OCI-LY7 (cell line): Measurements from ENCODE around the gene TCERG1L. TPM values are rescaled to one million over a fixed set of nuclear protein-coding genes. Genes with fewer than 3 reads are reported as not detected.

Experiments used
- BruUV-seq: library from RNA; stranded (reverse); fragments of 400-500 nt; replicated peaks from 2 replicates; lab custom pipeline; 2021; lab: Mats Ljungman, UMichigan
- CTCF ChIA-PET: fragments of 300-600 bp; sonication (Branson Sonifier 250); formaldehyde crosslinking; loops from one replicate; lab custom pipeline; 2022; ENCODE audit warnings: antibody characterized with exemption; ENCODE audit not compliant: unreplicated experiment; lab: Charles Lee
- POLR2A ChIA-PET: fragments of 300-600 bp; sonication (Branson Sonifier 250); formaldehyde crosslinking; loops from one replicate; lab custom pipeline; 2022; ENCODE audit warnings: antibody characterized with exemption; lab: Charles Lee
- DNase-seq: peaks from one replicate; pipeline ENCODE4 v3.0.0-alpha.2; 2015; ENCODE audit warnings: low spot score
- H2AFZ ChIP-seq: fragments of 200-600 bp; sonication (generic), shearing (Covaris generic); 2 replicates; pipeline ENCODE4 v1.6.1; 2014; ENCODE audit warnings: mild to moderate bottlenecking, antibody characterized with exemption, low read length, moderate library complexity
- H3K27ac ChIP-seq: fragments of 200-600 bp; sonication (generic); 2 replicates; pipeline ENCODE4 v1.5.1; 2014; ENCODE audit warnings: mixed run types, low read depth, mild to moderate bottlenecking, moderate library complexity, low read length, inconsistent platforms; ENCODE audit not compliant: poor library complexity, severe bottlenecking
- H3K36me3 ChIP-seq: fragments of 200-600 bp; sonication (generic); 2 replicates; pipeline ENCODE4 v1.6.1; 2014; ENCODE audit warnings: mild to moderate bottlenecking, antibody characterized with exemption, low read length, moderate library complexity, mixed read lengths; ENCODE audit not compliant: insufficient read depth
- H3K4me1 ChIP-seq: fragments of 200-600 bp; sonication (generic); 2 replicates; pipeline ENCODE4 v1.5.1; 2014; ENCODE audit warnings: mild to moderate bottlenecking, low read length; ENCODE audit not compliant: insufficient read depth, poor library complexity, severe bottlenecking
- H3K4me2 ChIP-seq: fragments of 200-600 bp; sonication (generic); 2 replicates; pipeline ENCODE4 v1.6.1; 2014; ENCODE audit warnings: mild to moderate bottlenecking, low read length
- H3K4me3 ChIP-seq: fragments of 200-600 bp; sonication (generic); 2 replicates; pipeline ENCODE4 v1.5.1; 2014; ENCODE audit warnings: mild to moderate bottlenecking, low read depth, low read length; ENCODE audit not compliant: poor library complexity, severe bottlenecking
- H3K79me2 ChIP-seq: fragments of 200-600 bp; sonication (generic); 2 replicates; pipeline ENCODE4 v1.6.1; 2016; ENCODE audit warnings: low read depth, mild to moderate bottlenecking, low read length, moderate library complexity, mixed read lengths; ENCODE audit not compliant: insufficient read depth
- H3K9me2 ChIP-seq: fragments of 200-600 bp; sonication (generic); 2 replicates; pipeline ENCODE4 v1.6.1; 2016; ENCODE audit warnings: mild to moderate bottlenecking, low read length, mixed read lengths; ENCODE audit not compliant: insufficient read depth
- H3K9me3 ChIP-seq: fragments of 200-600 bp; sonication (generic); 2 replicates; pipeline ENCODE4 v1.6.1; 2014; ENCODE audit warnings: mild to moderate bottlenecking, mixed run types, low read length, mixed read lengths
- H4K20me1 ChIP-seq: fragments of 200-600 bp; sonication (generic); 2 replicates; pipeline ENCODE4 v1.6.1; 2014; ENCODE audit warnings: mild to moderate bottlenecking, antibody characterized with exemption, low read length, moderate library complexity, mixed read lengths; ENCODE audit not compliant: insufficient read depth
- EZH2phosphoT487 ChIP-seq: fragments of 200-600 bp; sonication (generic); IDR thresholded peaks from 2 replicates; pipeline ENCODE4 v1.6.1; 2018; ENCODE audit warnings: low read depth, borderline replicate concordance, mild to moderate bottlenecking, mixed run types, antibody characterized with exemption, low read length, moderate library complexity, mixed read lengths
- intact Hi-C: fragments of 100-400 bp; cut with micrococcal nuclease; formaldehyde crosslinking; loops from one replicate; pipeline ENCODE4 v1.10.0; 2022; ENCODE audit not compliant: unreplicated experiment
- total RNA-seq, 2 experiments: library from RNA; depleted of rRNA in 1 of 2; stranded (reverse); fragments of >200 nt in 1 of 2; shearing (Covaris generic) in 1 of 2; gene quantifications; 2 replicates each; pipeline ENCODE4 v1.2.3, GENCODE V29; 2014 to 2022
- TF ChIP-seq, protein P1 (sequence below): fragments of 200-600 bp; sonication (generic); conservative IDR thresholded peaks from 2 replicates; pipeline ENCODE4 v1.5.1; 2014; ENCODE audit warnings: mild to moderate bottlenecking, antibody characterized with exemption, low read length, moderate library complexity, mixed read lengths

Gene TCERG1L
- total RNA-seq, 2 experiments from 2014 or later: not detected

DNA sequence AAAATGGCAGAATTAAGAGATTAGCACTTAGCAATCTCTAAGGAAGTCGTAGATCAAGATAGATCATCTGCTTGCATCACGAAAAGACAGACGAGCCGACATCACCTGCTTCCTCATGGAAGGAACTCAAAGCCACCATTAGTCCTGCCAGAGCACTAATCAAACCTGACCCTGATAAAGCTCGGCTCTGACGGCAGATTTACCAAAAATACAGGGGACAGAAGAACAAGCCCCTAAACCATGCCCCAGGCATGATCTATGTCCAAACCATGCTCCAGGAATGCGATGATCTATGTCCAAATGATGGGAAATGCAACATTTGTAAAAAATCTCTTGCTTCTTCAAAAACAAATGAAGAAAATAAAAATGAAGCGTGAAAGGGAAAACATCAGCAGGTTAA, 182.8 kb downstream of the TCERG1L start:
- DNase-seq: no peak
- no peaks in the 10 kb centered on the region for H3K36me3 ChIP-seq
- H3K27ac ChIP-seq: no peak overlapping the region
- H3K79me2 ChIP-seq: no peaks in the 10 kb centered on the region
- no TSS peak for BruUV-seq
- no peaks in the 10 kb centered on the region for H3K9me2 ChIP-seq
- no peak overlapping the region for H3K4me3 ChIP-seq
- no peak for TF ChIP-seq EZH2phosphoT487
- TF ChIP-seq, protein P1, sequence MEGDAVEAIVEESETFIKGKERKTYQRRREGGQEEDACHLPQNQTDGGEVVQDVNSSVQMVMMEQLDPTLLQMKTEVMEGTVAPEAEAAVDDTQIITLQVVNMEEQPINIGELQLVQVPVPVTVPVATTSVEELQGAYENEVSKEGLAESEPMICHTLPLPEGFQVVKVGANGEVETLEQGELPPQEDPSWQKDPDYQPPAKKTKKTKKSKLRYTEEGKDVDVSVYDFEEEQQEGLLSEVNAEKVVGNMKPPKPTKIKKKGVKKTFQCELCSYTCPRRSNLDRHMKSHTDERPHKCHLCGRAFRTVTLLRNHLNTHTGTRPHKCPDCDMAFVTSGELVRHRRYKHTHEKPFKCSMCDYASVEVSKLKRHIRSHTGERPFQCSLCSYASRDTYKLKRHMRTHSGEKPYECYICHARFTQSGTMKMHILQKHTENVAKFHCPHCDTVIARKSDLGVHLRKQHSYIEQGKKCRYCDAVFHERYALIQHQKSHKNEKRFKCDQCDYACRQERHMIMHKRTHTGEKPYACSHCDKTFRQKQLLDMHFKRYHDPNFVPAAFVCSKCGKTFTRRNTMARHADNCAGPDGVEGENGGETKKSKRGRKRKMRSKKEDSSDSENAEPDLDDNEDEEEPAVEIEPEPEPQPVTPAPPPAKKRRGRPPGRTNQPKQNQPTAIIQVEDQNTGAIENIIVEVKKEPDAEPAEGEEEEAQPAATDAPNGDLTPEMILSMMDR: no peak
- no peak overlapping the region for H2AFZ ChIP-seq
- intact Hi-C loops: no loop called here
- H3K4me1 ChIP-seq: no peaks in the 10 kb centered on the region
- ChIA-PET CTCF (no interaction called here), POLR2A (no interaction called here)
- H3K4me2 ChIP-seq: no peak overlapping the region
- H3K9me3 ChIP-seq: no peaks in the 10 kb centered on the region
- no peaks in the 10 kb centered on the region for H4K20me1 ChIP-seq

DNA sequence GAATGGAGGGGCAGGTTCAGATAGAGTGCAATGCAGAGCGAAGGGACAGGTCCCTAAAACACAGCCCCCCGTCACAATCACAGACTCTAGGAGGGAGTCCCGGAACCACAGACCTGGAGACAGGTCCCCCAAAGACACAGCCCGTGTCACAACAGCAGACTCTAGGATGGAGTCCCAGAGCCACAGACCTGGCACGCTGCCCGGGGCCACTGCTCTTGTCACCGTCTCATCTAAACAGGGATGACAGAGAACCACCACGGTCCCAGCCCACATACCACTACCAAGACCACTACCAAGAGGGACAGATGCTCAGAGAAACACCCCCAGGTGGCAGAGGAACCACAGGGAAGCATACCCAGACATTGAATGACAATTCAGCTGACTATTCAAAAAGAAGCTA, 183.9 kb downstream of the TCERG1L start:
- Histone ChIP-seq H3K4me3 (no peak overlapping the region), H3K4me1 (no peaks in the 10 kb centered on the region), H3K36me3 (no peaks in the 10 kb centered on the region), H4K20me1 (no peaks in the 10 kb centered on the region), H2AFZ (no peak overlapping the region), H3K9me3 (no peaks in the 10 kb centered on the region), H3K27ac (no peak overlapping the region), H3K4me2 (no peak overlapping the region), H3K79me2 (no peaks in the 10 kb centered on the region), H3K9me2 (no peaks in the 10 kb centered on the region)
- intact Hi-C loops: no loop called here
- DNase-seq: no peak
- TF ChIP-seq EZH2phosphoT487: no peak
- TF ChIP-seq, protein P1: no peak
- no TSS peak for BruUV-seq
- CTCF ChIA-PET: no interaction called here
- POLR2A ChIA-PET: no interaction called here

DNA sequence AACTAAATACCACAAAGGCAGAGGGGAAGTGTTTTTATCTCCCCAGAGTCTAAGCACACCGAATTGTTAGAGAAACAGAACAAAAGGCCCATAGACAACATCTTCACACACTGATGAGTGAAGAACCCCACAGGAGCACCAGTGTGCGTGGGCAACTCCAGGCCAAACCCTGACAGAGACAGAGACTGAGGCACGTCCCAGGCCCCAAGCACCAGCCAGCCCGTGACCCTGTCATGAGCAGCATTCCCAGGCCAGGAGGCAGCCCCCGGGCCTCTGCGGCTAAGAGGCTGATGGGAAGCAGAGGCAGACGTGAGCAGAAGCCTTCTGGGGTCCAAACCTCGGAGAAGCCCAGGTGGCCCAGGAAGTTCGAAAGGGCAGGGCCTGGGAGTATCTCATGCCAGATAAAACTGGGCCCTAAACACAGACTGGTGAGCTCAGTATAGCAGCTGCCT, 184.4 kb downstream of the TCERG1L start:
- H3K9me3 ChIP-seq: no peaks in the 10 kb centered on the region
- no peak for DNase-seq
- H3K4me1 ChIP-seq: no peaks in the 10 kb centered on the region
- intact Hi-C loops: no loop called here
- BruUV-seq: no TSS peak
- POLR2A ChIA-PET: no interaction called here
- no peak for TF ChIP-seq EZH2phosphoT487
- TF ChIP-seq, protein P1: no peak
- no peak overlapping the region for H3K4me3 ChIP-seq
- no peaks in the 10 kb centered on the region for H3K79me2 ChIP-seq
- no peak overlapping the region for H2AFZ ChIP-seq
- H3K36me3 ChIP-seq: no peaks in the 10 kb centered on the region
- CTCF ChIA-PET: no interaction called here
- H3K9me2 ChIP-seq: no peaks in the 10 kb centered on the region
- no peaks in the 10 kb centered on the region for H4K20me1 ChIP-seq
- H3K4me2 ChIP-seq: no peak overlapping the region
- no peak overlapping the region for H3K27ac ChIP-seq
